Measurements from ENCODE around the gene OR10T2.

The OR10T2 gene

DNA sequence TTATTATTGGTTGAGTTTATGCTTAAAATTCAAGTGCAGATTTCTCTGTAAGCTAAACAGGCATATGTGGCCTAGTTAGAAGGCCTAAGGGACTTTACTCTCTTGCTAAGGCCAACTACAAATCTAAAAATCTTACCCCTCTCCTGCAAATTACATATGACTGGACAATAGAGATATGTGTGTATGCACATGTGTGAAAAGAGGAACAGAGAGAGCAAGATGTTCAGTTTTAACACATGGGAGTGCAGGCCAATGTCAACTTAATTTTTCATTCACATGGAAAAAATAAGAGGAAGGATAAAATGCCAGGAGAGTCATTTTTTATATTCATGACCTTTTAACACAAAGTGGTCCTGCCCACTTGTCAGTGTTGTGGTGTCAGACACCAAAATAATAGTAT, 18.3 kb upstream of the OR10T2 start:
- no peak overlapping the region for H3K4me3 ChIP-seq (ENCODE audit: low read depth, low read length)
- no peak for DNase-seq (ENCODE audit: low read depth)
- TF ChIP-seq, protein P1, sequence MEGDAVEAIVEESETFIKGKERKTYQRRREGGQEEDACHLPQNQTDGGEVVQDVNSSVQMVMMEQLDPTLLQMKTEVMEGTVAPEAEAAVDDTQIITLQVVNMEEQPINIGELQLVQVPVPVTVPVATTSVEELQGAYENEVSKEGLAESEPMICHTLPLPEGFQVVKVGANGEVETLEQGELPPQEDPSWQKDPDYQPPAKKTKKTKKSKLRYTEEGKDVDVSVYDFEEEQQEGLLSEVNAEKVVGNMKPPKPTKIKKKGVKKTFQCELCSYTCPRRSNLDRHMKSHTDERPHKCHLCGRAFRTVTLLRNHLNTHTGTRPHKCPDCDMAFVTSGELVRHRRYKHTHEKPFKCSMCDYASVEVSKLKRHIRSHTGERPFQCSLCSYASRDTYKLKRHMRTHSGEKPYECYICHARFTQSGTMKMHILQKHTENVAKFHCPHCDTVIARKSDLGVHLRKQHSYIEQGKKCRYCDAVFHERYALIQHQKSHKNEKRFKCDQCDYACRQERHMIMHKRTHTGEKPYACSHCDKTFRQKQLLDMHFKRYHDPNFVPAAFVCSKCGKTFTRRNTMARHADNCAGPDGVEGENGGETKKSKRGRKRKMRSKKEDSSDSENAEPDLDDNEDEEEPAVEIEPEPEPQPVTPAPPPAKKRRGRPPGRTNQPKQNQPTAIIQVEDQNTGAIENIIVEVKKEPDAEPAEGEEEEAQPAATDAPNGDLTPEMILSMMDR (IDR thresholded peaks at IDR 0.05; ENCODE audit: low read depth, low read length, missing control alignments), result no peak

DNA sequence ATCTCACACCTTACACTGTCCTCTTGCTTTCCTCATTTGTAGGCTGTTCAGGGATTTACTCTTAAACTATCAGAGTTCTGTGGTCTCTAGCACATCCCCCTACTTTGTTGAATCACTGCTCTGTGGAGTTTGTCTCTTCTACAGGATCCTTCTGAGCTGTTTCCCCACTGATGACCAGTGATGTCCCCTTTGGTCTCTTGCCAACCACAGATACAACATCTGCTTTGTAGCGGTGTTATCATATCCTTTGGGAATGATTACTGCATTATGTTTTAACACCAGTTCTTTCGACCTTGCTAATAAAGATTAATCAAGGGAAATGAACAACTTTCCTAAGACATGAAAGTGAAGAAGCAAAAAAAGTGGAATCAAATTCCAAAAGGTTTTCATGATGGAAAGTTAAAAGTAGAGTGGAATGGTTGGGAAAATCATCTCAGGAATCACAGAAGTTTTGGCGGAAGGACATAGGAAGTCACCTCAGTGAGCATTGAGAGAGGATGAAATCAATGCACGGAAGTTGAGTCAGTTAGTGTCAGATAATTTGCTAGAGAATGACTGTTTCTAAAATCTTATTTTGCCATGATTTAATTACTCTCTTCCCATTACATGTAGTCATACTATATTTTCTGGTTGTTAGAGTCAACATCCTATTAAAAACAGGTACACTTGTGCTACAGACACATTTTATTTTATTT, 15.5 kb upstream of the OR10T2 start:
- DNase-seq (ENCODE audit: low read depth), result no peak
- TF ChIP-seq, protein P1 (IDR thresholded peaks at IDR 0.05; ENCODE audit: low read depth, low read length, missing control alignments), result no peak
- no peak overlapping the region for H3K4me3 ChIP-seq (ENCODE audit: low read depth, low read length)

DNA sequence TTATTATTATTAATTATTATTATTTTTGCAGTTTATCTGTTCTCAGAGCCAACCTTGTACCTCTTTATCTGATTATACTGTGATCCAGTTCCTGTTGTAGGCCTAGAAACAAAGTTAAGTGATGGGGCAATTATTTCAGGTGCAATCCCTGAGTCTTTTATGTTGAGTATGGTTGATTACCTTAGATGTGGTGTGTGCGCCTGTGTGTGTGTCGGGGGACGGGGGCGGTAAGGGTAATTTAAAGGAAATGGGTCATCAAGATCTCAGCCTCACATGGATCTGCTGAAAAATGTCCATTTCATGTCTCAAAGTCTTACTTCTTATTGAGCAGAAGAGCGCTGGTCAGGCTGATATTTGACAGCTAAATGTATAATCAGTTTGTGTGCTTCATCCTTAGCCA, 7.8 kb upstream of the OR10T2 start:
- TF ChIP-seq, protein P1 (IDR thresholded peaks at IDR 0.05; ENCODE audit: low read depth, low read length, missing control alignments), result no peak
- DNase-seq (ENCODE audit: low read depth), result no peak
- no peak overlapping the region for H3K4me3 ChIP-seq (ENCODE audit: low read depth, low read length)

DNA sequence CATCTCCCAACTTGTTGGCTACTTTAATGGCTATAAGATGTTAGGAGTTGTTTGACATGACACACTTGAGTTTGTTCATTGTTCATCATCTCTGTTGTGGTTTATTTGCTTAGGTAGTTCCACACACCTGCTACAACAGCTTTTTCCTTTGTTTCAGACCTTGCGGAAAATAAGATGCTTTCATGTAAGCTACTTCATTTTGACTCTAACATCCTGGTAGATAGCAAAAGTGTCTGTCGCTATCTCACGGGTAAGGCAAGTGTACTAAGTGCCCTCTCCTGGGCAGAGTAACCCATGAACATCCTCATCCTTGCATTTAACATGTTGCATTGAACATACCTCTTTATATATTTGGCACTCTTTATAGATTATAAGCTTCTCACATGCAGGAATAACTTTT, 1.6 kb upstream of the OR10T2 start:
- DNase-seq (ENCODE audit: low read depth), result no peak
- H3K4me3 ChIP-seq (ENCODE audit: low read depth, low read length), result no peak overlapping the region
- TF ChIP-seq, protein P1 (IDR thresholded peaks at IDR 0.05; ENCODE audit: low read depth, low read length, missing control alignments), result no peak

DNA sequence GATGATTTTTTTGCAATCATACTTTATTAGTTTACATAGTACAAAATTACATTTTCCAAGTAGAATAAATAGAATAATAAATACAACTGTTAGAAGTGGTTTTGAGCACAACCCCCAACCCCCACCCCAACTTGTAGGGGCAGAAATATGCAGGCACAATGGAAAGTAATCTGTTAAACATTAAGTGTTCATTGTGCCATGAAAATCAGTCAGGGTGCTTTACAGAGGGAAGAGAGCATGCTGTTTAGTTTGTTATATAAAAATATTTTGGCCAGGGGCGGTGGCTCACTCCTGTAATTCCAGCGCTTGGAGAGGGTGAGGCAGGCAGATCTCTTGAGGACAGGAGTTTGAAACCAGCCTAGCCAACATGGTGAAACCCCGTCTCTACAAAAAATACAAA, 2.6 kb downstream of the OR10T2 start:
- DNase-seq (ENCODE audit: low read depth), result no peak
- no peak overlapping the region for H3K4me3 ChIP-seq (ENCODE audit: low read depth, low read length)
- TF ChIP-seq, protein P1 (IDR thresholded peaks at IDR 0.05; ENCODE audit: low read depth, low read length, missing control alignments), result no peak

DNA sequence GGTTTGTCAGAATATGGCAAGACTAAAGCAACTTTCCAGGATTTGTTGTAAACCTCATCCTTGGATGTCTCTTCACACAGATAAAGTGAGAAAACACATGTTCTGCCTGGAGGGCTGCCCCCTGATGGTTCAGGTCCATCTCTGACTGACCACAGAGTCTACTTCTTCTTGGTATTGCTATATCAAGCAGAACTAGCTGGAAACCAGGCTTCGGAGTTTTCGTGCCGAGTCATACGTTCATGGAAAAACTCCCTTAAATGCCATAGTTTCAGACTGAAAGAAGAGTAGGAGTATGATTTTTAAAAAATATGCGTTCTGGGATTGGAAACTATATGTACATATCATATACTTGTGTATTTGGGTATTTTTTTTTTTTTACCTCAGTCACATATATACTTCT, 5.8 kb downstream of the OR10T2 start:
- H3K4me3 ChIP-seq (ENCODE audit: low read depth, low read length), result no peak overlapping the region
- TF ChIP-seq, protein P1 (IDR thresholded peaks at IDR 0.05; ENCODE audit: low read depth, low read length, missing control alignments), result no peak
- no peak for DNase-seq (ENCODE audit: low read depth)

DNA sequence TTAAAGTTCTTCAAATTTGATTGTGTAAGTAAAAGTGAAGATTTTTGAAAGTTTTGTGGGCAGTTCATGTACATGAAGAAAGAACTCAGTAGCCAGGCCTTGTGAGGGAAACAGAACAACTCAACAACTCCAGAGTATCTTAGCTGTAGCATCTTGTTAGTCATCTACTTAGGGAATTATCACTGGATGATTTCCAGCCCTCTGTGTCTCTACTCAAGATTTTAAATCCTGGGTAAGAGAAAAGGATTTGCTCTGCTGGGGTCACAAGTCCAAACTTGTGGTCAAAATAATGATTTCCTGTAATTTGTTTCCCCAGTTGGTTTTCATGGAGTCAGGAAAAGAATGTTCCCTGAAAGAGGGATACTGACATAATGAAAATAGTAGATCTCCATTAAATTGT, 8.2 kb downstream of the OR10T2 start:
- TF ChIP-seq, protein P1 (IDR thresholded peaks at IDR 0.05; ENCODE audit: low read depth, low read length, missing control alignments), result no peak
- DNase-seq (ENCODE audit: low read depth), result no peak
- H3K4me3 ChIP-seq (ENCODE audit: low read depth, low read length), result no peak overlapping the region
